NCI-H1930 (cell line): Measurements from ENCODE around the gene MAP1B.

Experiments used
- DNase-seq, 2 experiments: peaks; one replicate each; lab custom pipeline; 2025; lab: John Stamatoyannopoulos, UW

MAP1B gene

GRCh38 chr5:72096602-72097188 lies 10.6 kb upstream of the MAP1B start:
- DNase-seq: no peak

GRCh38 chr5:72101828-72102227 lies 5.4 kb upstream of the MAP1B start:
- DNase-seq: no peak

- DNase-seq: no peak
Measured at GRCh38 chr5:72106817-72107130, 501 bp upstream of the MAP1B start.

GRCh38 chr5:72107901-72108201 lies 576 bp downstream of the MAP1B start:
- DNase-seq: no peak

- DNase-seq: peak; percentile 19 to 57
Measured at GRCh38 chr5:72108202-72109061, 1.2 kb downstream of the MAP1B start.

GRCh38 chr5:72109062-72109411 lies 1.8 kb downstream of the MAP1B start:
- DNase-seq: no peak

- DNase-seq: peak; percentile 13 to 28
Measured at GRCh38 chr5:72109625-72110024, 2.4 kb downstream of the MAP1B start.

- DNase-seq: no peak
Measured at GRCh38 chr5:72110394-72111013, 3.2 kb downstream of the MAP1B start.

- no peak for DNase-seq
Measured at GRCh38 chr5:72112389-72112788, 5.1 kb downstream of the MAP1B start.

GRCh38 chr5:72114629-72115028 lies 7.4 kb downstream of the MAP1B start:
- no peak for DNase-seq

GRCh38 chr5:72115296-72115695 lies 8.0 kb downstream of the MAP1B start:
- no peak for DNase-seq

GRCh38 chr5:72117307-72117706 lies 10.0 kb downstream of the MAP1B start:
- no peak for DNase-seq

- peak in 1 of 2 experiments; percentile 72 for DNase-seq
Measured at GRCh38 chr5:72121052-72121779, 13.9 kb downstream of the MAP1B start.

GRCh38 chr5:72121780-72122445 lies 14.6 kb downstream of the MAP1B start:
- peak in 1 of 2 experiments; percentile 72 for DNase-seq

GRCh38 chr5:72122602-72123001 lies 15.3 kb downstream of the MAP1B start:
- DNase-seq: no peak

GRCh38 chr5:72123764-72124376 lies 16.6 kb downstream of the MAP1B start:
- peak; percentile 19 to 27 for DNase-seq

GRCh38 chr5:72125271-72125940 lies 18.1 kb downstream of the MAP1B start:
- no peak for DNase-seq

- no peak for DNase-seq
Measured at GRCh38 chr5:72125941-72126620, 18.8 kb downstream of the MAP1B start.

- no peak for DNase-seq
Measured at GRCh38 chr5:72126796-72127195, 19.5 kb downstream of the MAP1B start.

GRCh38 chr5:72129725-72130124 lies 22.4 kb downstream of the MAP1B start:
- DNase-seq: no peak

GRCh38 chr5:72130351-72130761 lies 23.1 kb downstream of the MAP1B start:
- DNase-seq: no peak
